Measurements from ENCODE around the gene PPEF2.

The PPEF2 gene

GRCh38 chr4:75895744-75896314 is 6.4 kb downstream of the PPEF2 start:
- no peak overlapping the region for H3K9ac ChIP-seq (ENCODE audit: low read length)

GRCh38 chr4:75892508-75892907 is 9.7 kb downstream of the PPEF2 start:
- Histone ChIP-seq H3K27ac (ENCODE audit: low read depth, low read length) (no peak overlapping the region), H3K9ac (ENCODE audit: low read length) (no peak overlapping the region), H3K9me3 (ENCODE audit: control insufficient read depth, insufficient read depth, low read depth, low read length) (peaks cover 12% of the 10 kb centered on the region), H3K4me3 (ENCODE audit: low read depth, low read length) (no peak overlapping the region), H3K36me3 (ENCODE audit: control insufficient read depth, insufficient read depth, low read length) (no peaks in the 10 kb centered on the region), H3K4me1 (ENCODE audit: control insufficient read depth, insufficient read depth, low read length) (no peaks in the 10 kb centered on the region), H3K27me3 (ENCODE audit: control insufficient read depth, insufficient read depth, low read length) (no peaks in the 10 kb centered on the region)

More at GRCh38 chr4:75895744-75896314, 6.4 kb downstream of the PPEF2 start:
- peaks cover 24% of the 10 kb centered on the region for H3K9me3 ChIP-seq (ENCODE audit: control insufficient read depth, insufficient read depth, low read depth, low read length)
- no peaks in the 10 kb centered on the region for H3K4me1 ChIP-seq (ENCODE audit: control insufficient read depth, insufficient read depth, low read length)
- no peak overlapping the region for H3K27ac ChIP-seq (ENCODE audit: low read depth, low read length)
- H3K27me3 ChIP-seq (ENCODE audit: control insufficient read depth, insufficient read depth, low read length), result no peaks in the 10 kb centered on the region
- H3K36me3 ChIP-seq (ENCODE audit: control insufficient read depth, insufficient read depth, low read length), result no peaks in the 10 kb centered on the region
- H3K4me3 ChIP-seq (ENCODE audit: low read depth, low read length), result no peak overlapping the region

- Histone ChIP-seq H3K4me1 (ENCODE audit: control insufficient read depth, insufficient read depth, low read length) (no peaks in the 10 kb centered on the region), H3K9me3 (ENCODE audit: control insufficient read depth, insufficient read depth, low read depth, low read length) (0 out of 2 replicates have a peak, but pooled peaks cover 6% of the 10 kb centered on the region), H3K9ac (ENCODE audit: low read length) (no peak overlapping the region), H3K36me3 (ENCODE audit: control insufficient read depth, insufficient read depth, low read length) (no peaks in the 10 kb centered on the region), H3K27ac (ENCODE audit: low read depth, low read length) (no peak overlapping the region), H3K27me3 (ENCODE audit: control insufficient read depth, insufficient read depth, low read length) (no peaks in the 10 kb centered on the region), H3K4me3 (ENCODE audit: low read depth, low read length) (no peak overlapping the region)
These were observed 10.6 kb downstream of the PPEF2 start for GRCh38 chr4:75891611-75892010.

GRCh38 chr4:75889537-75890199 is 12.6 kb downstream of the PPEF2 start:
- H3K4me1 ChIP-seq (ENCODE audit: control insufficient read depth, insufficient read depth, low read length), result no peaks in the 10 kb centered on the region
- H3K9me3 ChIP-seq (ENCODE audit: control insufficient read depth, insufficient read depth, low read depth, low read length), result no peaks in the 10 kb centered on the region
- H3K4me3 ChIP-seq (ENCODE audit: low read depth, low read length), result no peak overlapping the region
- no peaks in the 10 kb centered on the region for H3K27me3 ChIP-seq (ENCODE audit: control insufficient read depth, insufficient read depth, low read length)
- H3K36me3 ChIP-seq (ENCODE audit: control insufficient read depth, insufficient read depth, low read length), result no peaks in the 10 kb centered on the region
- H3K9ac ChIP-seq (ENCODE audit: low read length), result no peak overlapping the region
- no peak overlapping the region for H3K27ac ChIP-seq (ENCODE audit: low read depth, low read length)

GRCh38 chr4:75886104-75886503 is 16.1 kb downstream of the PPEF2 start:
- Histone ChIP-seq H3K27ac (ENCODE audit: low read depth, low read length) (no peak overlapping the region), H3K9ac (ENCODE audit: low read length) (no peak overlapping the region), H3K27me3 (ENCODE audit: control insufficient read depth, insufficient read depth, low read length) (no peaks in the 10 kb centered on the region), H3K4me3 (ENCODE audit: low read depth, low read length) (no peak overlapping the region), H3K9me3 (ENCODE audit: control insufficient read depth, insufficient read depth, low read depth, low read length) (no peaks in the 10 kb centered on the region), H3K36me3 (ENCODE audit: control insufficient read depth, insufficient read depth, low read length) (no peaks in the 10 kb centered on the region), H3K4me1 (ENCODE audit: control insufficient read depth, insufficient read depth, low read length) (no peaks in the 10 kb centered on the region)

- H3K36me3 ChIP-seq (ENCODE audit: control insufficient read depth, insufficient read depth, low read length), result no peaks in the 10 kb centered on the region
- H3K9me3 ChIP-seq (ENCODE audit: control insufficient read depth, insufficient read depth, low read depth, low read length), result no peaks in the 10 kb centered on the region
- no peak overlapping the region for H3K9ac ChIP-seq (ENCODE audit: low read length)
- no peak overlapping the region for H3K27ac ChIP-seq (ENCODE audit: low read depth, low read length)
- H3K27me3 ChIP-seq (ENCODE audit: control insufficient read depth, insufficient read depth, low read length), result no peaks in the 10 kb centered on the region
- H3K4me3 ChIP-seq (ENCODE audit: low read depth, low read length), result no peak overlapping the region
- H3K4me1 ChIP-seq (ENCODE audit: control insufficient read depth, insufficient read depth, low read length), result no peaks in the 10 kb centered on the region
These were observed 20.8 kb downstream of the PPEF2 start for GRCh38 chr4:75881476-75881875.

GRCh38 chr4:75880278-75880677 is 22.0 kb downstream of the PPEF2 start:
- H3K9me3 ChIP-seq (ENCODE audit: control insufficient read depth, insufficient read depth, low read depth, low read length), result no peaks in the 10 kb centered on the region
- H3K27ac ChIP-seq (ENCODE audit: low read depth, low read length), result no peak overlapping the region
- no peak overlapping the region for H3K4me3 ChIP-seq (ENCODE audit: low read depth, low read length)
- H3K9ac ChIP-seq (ENCODE audit: low read length), result no peak overlapping the region
- H3K27me3 ChIP-seq (ENCODE audit: control insufficient read depth, insufficient read depth, low read length), result no peaks in the 10 kb centered on the region
- no peaks in the 10 kb centered on the region for H3K36me3 ChIP-seq (ENCODE audit: control insufficient read depth, insufficient read depth, low read length)
- no peaks in the 10 kb centered on the region for H3K4me1 ChIP-seq (ENCODE audit: control insufficient read depth, insufficient read depth, low read length)

- Histone ChIP-seq H3K4me1 (ENCODE audit: control insufficient read depth, insufficient read depth, low read length) (no peaks in the 10 kb centered on the region), H3K27me3 (ENCODE audit: control insufficient read depth, insufficient read depth, low read length) (no peaks in the 10 kb centered on the region), H3K9me3 (ENCODE audit: control insufficient read depth, insufficient read depth, low read depth, low read length) (no peaks in the 10 kb centered on the region), H3K27ac (ENCODE audit: low read depth, low read length) (no peak overlapping the region), H3K36me3 (ENCODE audit: control insufficient read depth, insufficient read depth, low read length) (no peaks in the 10 kb centered on the region), H3K4me3 (ENCODE audit: low read depth, low read length) (no peak overlapping the region), H3K9ac (ENCODE audit: low read length) (no peak overlapping the region)
These were observed 24.0 kb downstream of the PPEF2 start for GRCh38 chr4:75878246-75878756.

- Histone ChIP-seq H3K27ac (ENCODE audit: low read depth, low read length) (no peak overlapping the region), H3K9me3 (ENCODE audit: control insufficient read depth, insufficient read depth, low read depth, low read length) (no peaks in the 10 kb centered on the region), H3K27me3 (ENCODE audit: control insufficient read depth, insufficient read depth, low read length) (no peaks in the 10 kb centered on the region), H3K9ac (ENCODE audit: low read length) (no peak overlapping the region), H3K36me3 (ENCODE audit: control insufficient read depth, insufficient read depth, low read length) (no peaks in the 10 kb centered on the region), H3K4me1 (ENCODE audit: control insufficient read depth, insufficient read depth, low read length) (no peaks in the 10 kb centered on the region), H3K4me3 (ENCODE audit: low read depth, low read length) (no peak overlapping the region)
These were observed 26.0 kb downstream of the PPEF2 start for GRCh38 chr4:75876218-75876617.

- Histone ChIP-seq H3K36me3 (ENCODE audit: control insufficient read depth, insufficient read depth, low read length) (no peaks in the 10 kb centered on the region), H3K27ac (ENCODE audit: low read depth, low read length) (no peak overlapping the region), H3K27me3 (ENCODE audit: control insufficient read depth, insufficient read depth, low read length) (no peaks in the 10 kb centered on the region), H3K9ac (ENCODE audit: low read length) (no peak overlapping the region), H3K4me1 (ENCODE audit: control insufficient read depth, insufficient read depth, low read length) (no peaks in the 10 kb centered on the region), H3K9me3 (ENCODE audit: control insufficient read depth, insufficient read depth, low read depth, low read length) (no peaks in the 10 kb centered on the region), H3K4me3 (ENCODE audit: low read depth, low read length) (no peak overlapping the region)
These were observed 33.2 kb downstream of the PPEF2 start for GRCh38 chr4:75869100-75869499.

GRCh38 chr4:75867130-75867529 is 35.1 kb downstream of the PPEF2 start:
- no peak overlapping the region for H3K27ac ChIP-seq (ENCODE audit: low read depth, low read length)
- H3K36me3 ChIP-seq (ENCODE audit: control insufficient read depth, insufficient read depth, low read length), result no peaks in the 10 kb centered on the region
- no peaks in the 10 kb centered on the region for H3K9me3 ChIP-seq (ENCODE audit: control insufficient read depth, insufficient read depth, low read depth, low read length)
- H3K4me1 ChIP-seq (ENCODE audit: control insufficient read depth, insufficient read depth, low read length), result no peaks in the 10 kb centered on the region
- H3K9ac ChIP-seq (ENCODE audit: low read length), result no peak overlapping the region
- H3K27me3 ChIP-seq (ENCODE audit: control insufficient read depth, insufficient read depth, low read length), result no peaks in the 10 kb centered on the region
- H3K4me3 ChIP-seq (ENCODE audit: low read depth, low read length), result no peak overlapping the region

Measured in HUES6 (cell line).